OCI-LY3 (cell line): Measurements from ENCODE around the gene HORMAD2.

ENCODE experiments used
- H2AFZ ChIP-seq: fragments of 200-600, 300-600 bp; shearing (Covaris generic); 2 replicates; pipeline ENCODE4 v1.6.0; 2014; ENCODE audit warnings: antibody characterized with exemption, low read depth, low read length
- H3K27ac ChIP-seq: fragments of 200-600, 300-600 bp; sonication (generic); 2 replicates; pipeline ENCODE4 v1.5.1; 2014; ENCODE audit warnings: mild to moderate bottlenecking, low read length, moderate library complexity, mixed read lengths
- H3K27me3 ChIP-seq: fragments of 200-600, 300-600 bp; sonication (generic); 2 replicates; pipeline ENCODE4 v1.6.1; 2014; ENCODE audit warnings: low read depth, low read length, mixed read lengths
- H3K36me3 ChIP-seq: fragments of 200-600, 300-600 bp; sonication (generic); replicated peaks from 2 replicates; pipeline ENCODE3; 2014; ENCODE audit warnings: low read depth, low read length, mixed read lengths
- H3K4me1 ChIP-seq: fragments of 300-600, 200-600 bp; sonication (generic); 2 replicates; pipeline ENCODE4 v1.6.1; 2014; ENCODE audit warnings: low read length, mixed read lengths
- H3K4me2 ChIP-seq: fragments of 200-600, 300-600 bp; sonication (generic); 2 replicates; pipeline ENCODE4 v1.6.1; 2014; ENCODE audit warnings: low read length, mixed read lengths
- H3K4me3 ChIP-seq: fragments of 300-600, 200-600 bp; sonication (generic); 2 replicates; pipeline ENCODE4 v1.5.1; 2014; ENCODE audit warnings: antibody characterized with exemption, mild to moderate bottlenecking, low read length, moderate library complexity
- H3K79me2 ChIP-seq: fragments of 300-600, 200-600 bp; shearing (Covaris generic); 2 replicates; pipeline ENCODE4 v1.6.1; 2014; ENCODE audit warnings: mild to moderate bottlenecking, low read length, mixed read lengths
- H3K9ac ChIP-seq: fragments of 300-600, 200-600 bp; shearing (Covaris generic); 2 replicates; pipeline ENCODE4 v1.6.0; 2014; ENCODE audit warnings: mild to moderate bottlenecking, low read length, moderate library complexity
- H3K9me3 ChIP-seq: fragments of 200-600, 300-600 bp; shearing (Covaris generic); 2 replicates; pipeline ENCODE4 v1.6.1; 2014; ENCODE audit warnings: low read length, mixed read lengths; ENCODE audit not compliant: insufficient read depth
- H4K20me1 ChIP-seq: fragments of 200-600, 300-600 bp; sonication (generic); 2 replicates; pipeline ENCODE4 v1.6.1; 2016; ENCODE audit warnings: low read length, mixed read lengths; ENCODE audit not compliant: insufficient read depth
- CTCF ChIP-seq: fragments of 200-600, 300-600 bp; sonication (generic); IDR thresholded peaks from 2 replicates; pipeline ENCODE4 v1.5.1; 2014; ENCODE audit warnings: antibody characterized with exemption, low read length, low read depth
- EZH2phosphoT487 ChIP-seq: fragments of 200-600 bp; shearing (Covaris generic); IDR thresholded peaks from 2 replicates; pipeline ENCODE4 v1.6.1; 2018; ENCODE audit warnings: antibody characterized with exemption, mixed run types, low read depth

Gene HORMAD2

GRCh38 chr22:30216710-30217109 is 136.4 kb downstream of the HORMAD2 start:
- Histone ChIP-seq H4K20me1 (no peaks in the 10 kb centered on the region), H2AFZ (no peak overlapping the region)
- no peak for TF ChIP-seq CTCF
- TF ChIP-seq EZH2phosphoT487: no peak

GRCh38 chr22:30217698-30218560 is 137.7 kb downstream of the HORMAD2 start:
- H3K27me3 ChIP-seq: peaks cover 48% of the 10 kb centered on the region
- H3K4me3 ChIP-seq: no peak overlapping the region
- TF ChIP-seq CTCF: no peak
- TF ChIP-seq EZH2phosphoT487: no peak
- no peaks in the 10 kb centered on the region for H3K79me2 ChIP-seq
- H3K9ac ChIP-seq: no peak overlapping the region
- H2AFZ ChIP-seq: no peak overlapping the region
- H3K4me1 ChIP-seq: peaks cover 22% of the 10 kb centered on the region
- H3K9me3 ChIP-seq: no peaks in the 10 kb centered on the region
- H4K20me1 ChIP-seq: no peaks in the 10 kb centered on the region
- H3K36me3 ChIP-seq: no peaks in the 10 kb centered on the region
- no peak overlapping the region for H3K27ac ChIP-seq
- H3K4me2 ChIP-seq: no peak overlapping the region

More at GRCh38 chr22:30216710-30217109, 136.4 kb downstream of the HORMAD2 start:
- Histone ChIP-seq H3K27me3 (peaks cover 45% of the 10 kb centered on the region), H3K9ac (no peak overlapping the region), H3K27ac (no peak overlapping the region), H3K4me1 (peaks cover 22% of the 10 kb centered on the region), H3K4me2 (no peak overlapping the region), H3K36me3 (no peaks in the 10 kb centered on the region), H3K4me3 (no peak overlapping the region), H3K79me2 (no peaks in the 10 kb centered on the region), H3K9me3 (no peaks in the 10 kb centered on the region)

- Histone ChIP-seq H3K27me3 (peaks cover 48% of the 10 kb centered on the region), H3K27ac (no peak overlapping the region), H3K4me1 (peaks cover 31% of the 10 kb centered on the region), H4K20me1 (no peaks in the 10 kb centered on the region), H3K4me3 (no peak overlapping the region), H3K4me2 (no peak overlapping the region), H2AFZ (no peak overlapping the region), H3K36me3 (no peaks in the 10 kb centered on the region), H3K9ac (no peak overlapping the region), H3K79me2 (no peaks in the 10 kb centered on the region), H3K9me3 (no peaks in the 10 kb centered on the region)
- TF ChIP-seq CTCF (no peak), EZH2phosphoT487 (no peak)
Observed at GRCh38 chr22:30219049-30219654, 138.9 kb downstream of the HORMAD2 start.

GRCh38 chr22:30219668-30220278 is 139.5 kb downstream of the HORMAD2 start:
- TF ChIP-seq EZH2phosphoT487 (no peak), CTCF (no peak)
- H3K4me2 ChIP-seq: no peak overlapping the region
- no peak overlapping the region for H3K9ac ChIP-seq
- H3K9me3 ChIP-seq: no peaks in the 10 kb centered on the region
- H4K20me1 ChIP-seq: no peaks in the 10 kb centered on the region
- H3K27ac ChIP-seq: no peak overlapping the region
- H2AFZ ChIP-seq: no peak overlapping the region
- peaks cover 43% of the 10 kb centered on the region for H3K27me3 ChIP-seq
- H3K79me2 ChIP-seq: no peaks in the 10 kb centered on the region
- H3K4me3 ChIP-seq: no peak overlapping the region
- no peaks in the 10 kb centered on the region for H3K36me3 ChIP-seq
- H3K4me1 ChIP-seq: peaks cover 37% of the 10 kb centered on the region
